Measurements from ENCODE around the gene XYLT1.
A peak's percentile ranks its signal among the peaks of the same experiment; 100 is the strongest.

The XYLT1 gene

GRCh38 chr16:17117906-17118577, 352.7 kb downstream of the XYLT1 start:
- no peak for DNase-seq

GRCh38 chr16:17116595-17117322, 354.0 kb downstream of the XYLT1 start:
- DNase-seq, result no peak

GRCh38 chr16:17109413-17109812, 361.3 kb downstream of the XYLT1 start:
- DNase-seq, result no peak

GRCh38 chr16:17108596-17108995, 362.2 kb downstream of the XYLT1 start:
- no peak for DNase-seq

GRCh38 chr16:17107450-17107849, 363.3 kb downstream of the XYLT1 start:
- DNase-seq, result no peak

- no peak for DNase-seq
Observed at GRCh38 chr16:17106243-17106791, 364.4 kb downstream of the XYLT1 start.

- no peak for DNase-seq
Observed at GRCh38 chr16:17105239-17105797, 365.4 kb downstream of the XYLT1 start.

- no peak for DNase-seq
Observed at GRCh38 chr16:17104654-17105053, 366.1 kb downstream of the XYLT1 start.

- no peak for DNase-seq
Observed at GRCh38 chr16:17103216-17103615, 367.5 kb downstream of the XYLT1 start.

- DNase-seq, result no peak
Observed at GRCh38 chr16:17101646-17102045, 369.1 kb downstream of the XYLT1 start.

- DNase-seq, result peak; percentile 12
Observed at GRCh38 chr16:17098685-17099084, 372.1 kb downstream of the XYLT1 start.

- no peak for DNase-seq
Observed at GRCh38 chr16:17084130-17084529, 386.6 kb downstream of the XYLT1 start.

- DNase-seq, result no peak
Observed at GRCh38 chr16:17083628-17084027, 387.1 kb downstream of the XYLT1 start.

- DNase-seq, result no peak
Observed at GRCh38 chr16:17082095-17082882, 388.5 kb downstream of the XYLT1 start.

- DNase-seq, result no peak
Observed at GRCh38 chr16:17080105-17080504, 390.7 kb downstream of the XYLT1 start.

GRCh38 chr16:17078931-17079631, 391.7 kb downstream of the XYLT1 start:
- DNase-seq, result peak; percentile 2

- DNase-seq, result no peak
Observed at GRCh38 chr16:17076818-17077498, 393.8 kb downstream of the XYLT1 start.

- DNase-seq, result no peak
Observed at GRCh38 chr16:17076092-17076754, 394.5 kb downstream of the XYLT1 start.

- no peak for DNase-seq
Observed at GRCh38 chr16:17072104-17072503, 398.7 kb downstream of the XYLT1 start.

- DNase-seq, result peak; percentile 4
Observed at GRCh38 chr16:17070882-17071592, 399.7 kb downstream of the XYLT1 start.

GRCh38 chr16:17069681-17070080, 401.1 kb downstream of the XYLT1 start:
- no peak for DNase-seq
